HepG2 (cell line): Measurements from ENCODE around the gene TIMM44. TPM values are rescaled to one million over a fixed set of nuclear protein-coding genes. Genes with fewer than 3 reads are reported as not detected.

Experiments used
- AFF4 ChIP-seq: sonication (generic); formaldehyde crosslinking; IDR thresholded peaks from 2 replicates; pipeline ENCODE4 v1.4.0; 2020; ENCODE audit warnings: missing genetic modification reagents
- CREB1 ChIP-seq, 2 experiments: fragments of 450-650 bp in 1 of 2; IDR thresholded peaks; 2 replicates each; pipeline ENCODE4 v1.6.1; 2016 to 2017; ENCODE audit warnings: control low read depth in 1 of 2, mild to moderate bottlenecking in 1 of 2, missing compliant biosample characterization in 1 of 2, missing genetic modification characterization in 1 of 2
- GTF3A ChIP-seq: sonication (generic); formaldehyde crosslinking; conservative IDR thresholded peaks from 2 replicates; pipeline ENCODE4 v1.4.0; 2020; ENCODE audit warnings: mild to moderate bottlenecking, missing genetic modification reagents
- HOXA7 ChIP-seq: sonication (generic); formaldehyde crosslinking; IDR thresholded peaks from 2 replicates; pipeline ENCODE4 v1.8.1; 2022; ENCODE audit warnings: mild to moderate bottlenecking, missing genetic modification reagents, moderate library complexity
- IRX3 ChIP-seq: sonication (generic); formaldehyde crosslinking; IDR thresholded peaks from 2 replicates; pipeline ENCODE4 v1.8.1; 2023; ENCODE audit warnings: mild to moderate bottlenecking, low read depth, missing genetic modification reagents, borderline replicate concordance
- KMT2B ChIP-seq: IDR thresholded peaks from 2 replicates; pipeline ENCODE4 v1.6.1; 2016; ENCODE audit warnings: missing genetic modification reagents, missing compliant biosample characterization
- LCORL ChIP-seq, 2 experiments: fragments of 450-650 bp in 1 of 2; sonication (generic) in 1 of 2; formaldehyde crosslinking in 1 of 2; IDR thresholded peaks; 2 replicates each; pipeline versions ENCODE4 v1.5.0 to v1.6.1; 2017 to 2020; ENCODE audit warnings: antibody characterized with exemption in 1 of 2, missing genetic modification reagents in 1 of 2
- MNT ChIP-seq: fragments of 450-650 bp; IDR thresholded peaks from 2 replicates; pipeline ENCODE4 v1.6.1; 2016
- MYPOP ChIP-seq: sonication (generic); formaldehyde crosslinking; IDR thresholded peaks from 2 replicates; pipeline ENCODE4 v1.8.1; 2023; ENCODE audit warnings: mild to moderate bottlenecking, moderate library complexity, missing genetic modification reagents
- SMAD1 ChIP-seq: sonication (generic); formaldehyde crosslinking; IDR thresholded peaks from 2 replicates; pipeline ENCODE4 v1.4.0; 2020; ENCODE audit warnings: missing genetic modification reagents, low read depth, mild to moderate bottlenecking, borderline replicate concordance
- SMC3 ChIP-seq: IDR thresholded peaks from 2 replicates; pipeline ENCODE4 v1.6.1; 2011; ENCODE audit warnings: low read length, improper control_type of control experiment
- TSC22D2 ChIP-seq: sonication (generic); formaldehyde crosslinking; IDR thresholded peaks from 2 replicates; pipeline ENCODE4 v1.5.1; 2020; ENCODE audit warnings: missing genetic modification reagents, mild to moderate bottlenecking, borderline replicate concordance
- ZBTB1 ChIP-seq: sonication (generic); formaldehyde crosslinking; IDR thresholded peaks from 2 replicates; pipeline ENCODE4 v1.4.0; 2020; ENCODE audit warnings: missing genetic modification reagents, borderline replicate concordance
- ZNF317 ChIP-seq: sonication (generic); formaldehyde crosslinking; IDR thresholded peaks from 2 replicates; pipeline ENCODE4 v1.5.0; 2020; ENCODE audit warnings: mild to moderate bottlenecking, missing genetic modification reagents
- ZNF331 ChIP-seq: sonication (generic); formaldehyde crosslinking; IDR thresholded peaks from 2 replicates; pipeline ENCODE4 v1.4.0; 2020; ENCODE audit warnings: missing genetic modification reagents
- ZNF432 ChIP-seq: sonication (generic); formaldehyde crosslinking; IDR thresholded peaks from 2 replicates; pipeline ENCODE4 v1.5.0; 2020; ENCODE audit warnings: missing genetic modification reagents, mild to moderate bottlenecking, borderline replicate concordance
- ZNF44 ChIP-seq: sonication (generic); formaldehyde crosslinking; IDR thresholded peaks from 2 replicates; pipeline ENCODE4 v1.5.1; 2020; ENCODE audit warnings: mild to moderate bottlenecking, missing genetic modification reagents
- ZNF512 ChIP-seq: sonication (generic); formaldehyde crosslinking; IDR thresholded peaks from 2 replicates; pipeline ENCODE4 v1.4.0; 2020; ENCODE audit warnings: mild to moderate bottlenecking, missing genetic modification reagents
- polyA plus RNA-seq, 8 experiments: library from polyadenylated mRNA; depleted of rRNA in 3 of 8; stranded (reverse) in 7 of 8; unstranded in 1 of 8; fragments of >200 nt; fragmentation: Illumina TruSeq in 4 of 8; extraction: Trizol in 4 of 8; gene quantifications; 2 replicates each; pipeline versions ENCODE4 v1.2.1 to v1.2.3, GENCODE V29; 2011 to 2016; ENCODE audit warnings: low read depth in 4 of 8, missing spikeins in 1 of 8, mixed read lengths in 1 of 8; ENCODE audit not compliant: insufficient read depth in 1 of 8
- total RNA-seq, 5 experiments: library from RNA; depleted of rRNA; stranded (reverse); fragments of >200 nt; fragmentation: Illumina TruSeq; extraction: Trizol; gene quantifications; 2 replicates each; pipeline ENCODE4 v1.2.3, GENCODE V29; 2016; ENCODE audit warnings: low read depth in 1 of 5
- TF ChIP-seq, protein P1 (sequence below): sonication (generic); formaldehyde crosslinking; IDR thresholded peaks from 2 replicates; pipeline ENCODE4 v1.9.0; 2022; ENCODE audit warnings: low read depth, missing genetic modification reagents

The TIMM44 gene
- total and polyA plus RNA-seq, 2 of the 13 experiments (the other 11 are each of a cell fraction or from before 2014, with no cell fraction given) = 42.9 to 72.6 TPM

GRCh38 chr19:7925171-7925851 lies 18.2 kb downstream of the TIMM44 start (continued):
- TF ChIP-seq ZNF512 (CRISPR knock-in tag) (no peak), LCORL (IDR thresholded peaks at IDR 0.05) (no peak), LCORL (CRISPR knock-in tag; IDR thresholded peaks at IDR 0.05) (peak; percentile 47; the same call in 1 of the 2 replicates), SMC3 (no peak; the same call in 1 of the 2 replicates), GTF3A (CRISPR knock-in tag) (no peak), ZNF317 (CRISPR knock-in tag) (no peak), ZNF331 (CRISPR knock-in tag) (peak; percentile 42; the same call in 1 of the 2 replicates), KMT2B (CRISPR knock-in tag) (peak; percentile 34; the same call in 1 of the 2 replicates), MYPOP (peak; percentile 29; the same call in 1 of the 2 replicates), HOXA7 (CRISPR knock-in tag) (no peak), ZNF44 (CRISPR knock-in tag) (no peak), ZBTB1 (CRISPR knock-in tag) (no peak), ZNF432 (CRISPR knock-in tag) (no peak), MNT (no peak), SMAD1 (CRISPR knock-in tag) (no peak), AFF4 (CRISPR knock-in tag) (no peak), CREB1 (IDR thresholded peaks at IDR 0.05) (no peak), CREB1 (CRISPR knock-in tag; IDR thresholded peaks at IDR 0.05) (no peak), IRX3 (peak; percentile 77; the same call in 1 of the 2 replicates), TSC22D2 (CRISPR knock-in tag) (0 out of 2 replicates have a peak, but pooled peaks have one; percentile 60)
- TF ChIP-seq, protein P1, sequence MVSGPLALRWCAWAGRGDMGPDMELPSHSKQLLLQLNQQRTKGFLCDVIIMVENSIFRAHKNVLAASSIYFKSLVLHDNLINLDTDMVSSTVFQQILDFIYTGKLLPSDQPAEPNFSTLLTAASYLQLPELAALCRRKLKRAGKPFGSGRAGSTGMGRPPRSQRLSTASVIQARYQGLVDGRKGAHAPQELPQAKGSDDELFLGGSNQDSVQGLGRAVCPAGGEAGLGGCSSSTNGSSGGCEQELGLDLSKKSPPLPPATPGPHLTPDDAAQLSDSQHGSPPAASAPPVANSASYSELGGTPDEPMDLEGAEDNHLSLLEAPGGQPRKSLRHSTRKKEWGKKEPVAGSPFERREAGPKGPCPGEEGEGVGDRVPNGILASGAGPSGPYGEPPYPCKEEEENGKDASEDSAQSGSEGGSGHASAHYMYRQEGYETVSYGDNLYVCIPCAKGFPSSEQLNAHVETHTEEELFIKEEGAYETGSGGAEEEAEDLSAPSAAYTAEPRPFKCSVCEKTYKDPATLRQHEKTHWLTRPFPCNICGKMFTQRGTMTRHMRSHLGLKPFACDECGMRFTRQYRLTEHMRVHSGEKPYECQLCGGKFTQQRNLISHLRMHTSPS (CRISPR knock-in tag) = no peak
